Erythroblast (primary cell): ENCODE measurements around the gene KIAA0753.

ENCODE experiments used
- DNase-seq, 2 experiments: peaks; one replicate each; lab custom pipeline; 2025; lab: John Stamatoyannopoulos, UW
- GATA1 ChIP-seq: IDR thresholded peaks from 2 replicates; pipeline ENCODE4 v1.6.1; 2011; ENCODE audit warnings: low read depth, mild to moderate bottlenecking, control low read depth, low read length, moderate library complexity
- POLR2A ChIP-seq: IDR thresholded peaks from 2 replicates; pipeline ENCODE4 v1.6.1; 2011; ENCODE audit warnings: mild to moderate bottlenecking, low read length

KIAA0753 gene

GRCh38 chr17:6640536-6641246 lies at the start of gene KIAA0753, which contains the start of gene TXNDC17:
Gene KIAA0753, minus strand, starts transcription at chr17:6640711. Its CDS starts 5,608 bp downstream, at chr17:6635103.
Gene TXNDC17, plus strand, starts transcription at chr17:6641060. Its CDS starts 23 bp downstream, at chr17:6641083.
- TF ChIP-seq GATA1, result no peak
- TF ChIP-seq POLR2A, result peak; percentile 89

GRCh38 chr17:6688944-6689343 lies 48.4 kb upstream of the KIAA0753 start:
- no peak for TF ChIP-seq GATA1
- TF ChIP-seq POLR2A, result no peak
- no peak for DNase-seq

More at GRCh38 chr17:6640536-6641246, at the start of gene KIAA0753, which contains the start of gene TXNDC17:
- peak; percentile 91 to 93 for DNase-seq

GRCh38 chr17:6686026-6686425 lies 45.5 kb upstream of the KIAA0753 start:
- TF ChIP-seq POLR2A (no peak), GATA1 (no peak)
- DNase-seq, result no peak

GRCh38 chr17:6684881-6685767 lies 44.6 kb upstream of the KIAA0753 start:
- DNase-seq, result no peak
- no peak for TF ChIP-seq POLR2A
- TF ChIP-seq GATA1, result no peak

- no peak for DNase-seq
- TF ChIP-seq POLR2A (no peak), GATA1 (no peak)
Measured at GRCh38 chr17:6684460-6684783, 43.9 kb upstream of the KIAA0753 start.

GRCh38 chr17:6683730-6684459 lies 43.4 kb upstream of the KIAA0753 start:
- DNase-seq, result no peak

GRCh38 chr17:6683081-6683684 lies 42.7 kb upstream of the KIAA0753 start:
- TF ChIP-seq GATA1 (no peak), POLR2A (no peak)
- no peak for DNase-seq

More at GRCh38 chr17:6683730-6684459, 43.4 kb upstream of the KIAA0753 start:
- TF ChIP-seq POLR2A (no peak), GATA1 (no peak)

- no peak for DNase-seq
- TF ChIP-seq GATA1, result no peak
- no peak for TF ChIP-seq POLR2A
Measured at GRCh38 chr17:6682339-6682738, 41.8 kb upstream of the KIAA0753 start.

GRCh38 chr17:6681671-6682070 lies 41.2 kb upstream of the KIAA0753 start:
- TF ChIP-seq GATA1 (no peak), POLR2A (no peak)
- no peak for DNase-seq

- TF ChIP-seq POLR2A, result no peak
- TF ChIP-seq GATA1, result no peak
Measured at GRCh38 chr17:6681176-6681575, 40.7 kb upstream of the KIAA0753 start.

GRCh38 chr17:6679241-6679640 lies 38.7 kb upstream of the KIAA0753 start:
- DNase-seq, result no peak
- TF ChIP-seq POLR2A, result no peak
- TF ChIP-seq GATA1, result no peak

More at GRCh38 chr17:6681176-6681575, 40.7 kb upstream of the KIAA0753 start:
- DNase-seq, result no peak

GRCh38 chr17:6677946-6678345 lies 37.4 kb upstream of the KIAA0753 start:
- no peak for TF ChIP-seq GATA1
- no peak for DNase-seq
